ENCODE data around the gene FBXO34.

The FBXO34 gene

GRCh38 chr14:55383541-55384140 is 112.4 kb downstream of the FBXO34 start:
- no peak for DNase-seq (ENCODE audit: low read depth in 2 of 2)

GRCh38 chr14:55384536-55384935 is 113.3 kb downstream of the FBXO34 start:
- no peak for DNase-seq (ENCODE audit: low read depth in 2 of 2)

GRCh38 chr14:55386037-55386808 is 115.0 kb downstream of the FBXO34 start:
- DNase-seq (ENCODE audit: low read depth in 2 of 2): no peak

- no peak for DNase-seq (ENCODE audit: low read depth in 2 of 2)
Observed at GRCh38 chr14:55387121-55387520, 115.9 kb downstream of the FBXO34 start.

GRCh38 chr14:55388160-55388559 is 116.9 kb downstream of the FBXO34 start:
- no peak for DNase-seq (ENCODE audit: low read depth in 2 of 2)

GRCh38 chr14:55389330-55389729 is 118.1 kb downstream of the FBXO34 start:
- DNase-seq (ENCODE audit: low read depth in 2 of 2): no peak

GRCh38 chr14:55398679-55399078 is 127.5 kb downstream of the FBXO34 start:
- no peak for DNase-seq (ENCODE audit: low read depth in 2 of 2)

- no peak for DNase-seq (ENCODE audit: low read depth in 2 of 2)
Observed at GRCh38 chr14:55399183-55399582, 128.0 kb downstream of the FBXO34 start.

GRCh38 chr14:55399852-55400251 is 128.6 kb downstream of the FBXO34 start:
- DNase-seq (ENCODE audit: low read depth in 2 of 2): no peak

GRCh38 chr14:55401751-55402150 is 130.5 kb downstream of the FBXO34 start:
- DNase-seq (ENCODE audit: low read depth in 2 of 2): no peak

Measured in stimulated activated CD8-positive, alpha-beta memory T cell treated with anti-CD3 and anti-CD28 coated beads, Interleukin-2, amount 100 ng/mL, for 1 hour (primary cell).